Upper lobe of left lung (tissue), 6 donors: ENCODE measurements around the gene ABHD17C. TPM values are rescaled to one million over a fixed set of nuclear protein-coding genes. Genes with fewer than 3 reads are reported as not detected.
A peak's percentile ranks its signal among the peaks of the same experiment; 100 is the strongest.

Experiments used
- ATAC-seq, 2 donors: fragments of 200-7000 bp; cut with Tn5 transposase; one replicate each; pipeline ENCODE4 v1.9.1; 2022; ENCODE audit warnings: mild to moderate bottlenecking in 2 of 2, moderate library complexity in 2 of 2; ENCODE audit not compliant: low FRiP score in 2 of 2
- DNase-seq, 2 donors: peaks; one replicate each; pipeline ENCODE4 v3.0.0-alpha.2; 2019 to 2020
- H3K27ac ChIP-seq, 4 donors: fragments of 200-600 bp; sonication (generic); one replicate each; pipeline ENCODE4 v1.5.1; 2016 to 2019
- H3K27me3 ChIP-seq, 4 donors: fragments of 200-600 bp; sonication (generic); one replicate each; pipeline ENCODE4 v1.5.1; 2017 to 2019
- H3K36me3 ChIP-seq, 4 donors: fragments of 200-600 bp; sonication (generic); one replicate each; pipeline ENCODE4 v1.5.1; 2016 to 2019
- H3K4me1 ChIP-seq, 4 donors: fragments of 200-600 bp; sonication (generic); one replicate each; pipeline ENCODE4 v1.5.1; 2018 to 2019
- H3K4me3 ChIP-seq, 4 donors: fragments of 200-600 bp; sonication (generic); one replicate each; pipeline ENCODE4 v1.5.1; 2017 to 2019; ENCODE audit warnings: mild to moderate bottlenecking in 2 of 4, moderate library complexity in 1 of 4
- H3K9me3 ChIP-seq, 4 donors: fragments of 200-600 bp; sonication (generic); one replicate each; pipeline ENCODE4 v1.5.1; 2018 to 2019
- CTCF ChIP-seq, 6 experiments: fragments of 450-650 bp in 4 of 6; fragments of 200-600 bp in 2 of 6; sonication (generic) in 2 of 6; IDR thresholded peaks; one replicate each; pipeline ENCODE4 v1.5.1; 2016 to 2019; ENCODE audit warnings: antibody characterized with exemption in 6 of 6
- EP300 ChIP-seq, 4 donors: sonication (generic); formaldehyde crosslinking; IDR thresholded peaks; one replicate each; pipeline ENCODE4 v1.5.1; 2017; ENCODE audit warnings: antibody characterized with exemption in 4 of 4, control low read depth in 2 of 4
- POLR2A ChIP-seq, 4 donors: fragments of 450-650 bp; IDR thresholded peaks; one replicate each; pipeline ENCODE4 v1.5.1; 2016 to 2017; ENCODE audit warnings: antibody characterized with exemption in 4 of 4, mild to moderate bottlenecking in 2 of 4
- POLR2AphosphoS5 ChIP-seq, 2 donors: sonication (generic); formaldehyde crosslinking; IDR thresholded peaks; one replicate each; pipeline ENCODE4 v1.5.1; 2017; ENCODE audit warnings: antibody characterized with exemption in 2 of 2
- WGBS, 2 donors: methylation state at CpG; one replicate each; pipeline ENCODE4 v1.1.5; 2017 to 2018; 5-methylcytosine and 5-hydroxymethylcytosine counted together
- total RNA-seq, 6 donors: library from RNA; depleted of rRNA in 4 of 6; stranded (reverse); fragments of >200 nt in 4 of 6; gene quantifications; one replicate each; pipeline versions ENCODE4 v1.1.0 to v1.2.1, GENCODE V29; 2016 to 2021
- donor health status: DM: no; HTN: no; CAD: no; lungs with moderate emphysema.
- donor health status: DM: no; HTN: yes; CAD: no; lungs with severe emphysema.

ABHD17C gene
- total RNA-seq, 6 donors from 2014 or later = 15.7 to 34.2 (median 25.5) TPM

- TF ChIP-seq POLR2A (IDR thresholded peaks at IDR 0.05) (no peak), CTCF (IDR thresholded peaks at IDR 0.05) (no peak), POLR2AphosphoS5 (IDR thresholded peaks at IDR 0.05) (no peak), EP300 (IDR thresholded peaks at IDR 0.05) (no peak)
- no peaks in the 10 kb centered on the region for H3K27me3 ChIP-seq
- no peak overlapping the region for H3K4me3 ChIP-seq
- WGBS, 2 donors = 74 to 83% methylated on average over 8 to 9 of the region's 9 CpGs
- H3K4me1 ChIP-seq = peaks cover 17 to 54% (median 29%) of the 10 kb centered on the region in 4 donors
- DNase-seq (no peak), ATAC-seq (no peak)
- no peaks in the 10 kb centered on the region for H3K36me3 ChIP-seq
- no peaks in the 10 kb centered on the region for H3K9me3 ChIP-seq
- peak overlapping the region in 1 of 4 donors; percentile 58 for H3K27ac ChIP-seq
Observed at GRCh38 chr15:80710635-80711554, 15.8 kb downstream of the ABHD17C start.

- WGBS, 2 donors = 73 to 82% methylated on average over 6 of the region's 6 CpGs
- peaks cover 10 to 53% (median 28%) of the 10 kb centered on the region in 4 donors for H3K4me1 ChIP-seq
Observed at GRCh38 chr15:80711886-80712285, 16.8 kb downstream of the ABHD17C start.

GRCh38 chr15:80712956-80713355 is 17.8 kb downstream of the ABHD17C start:
- TF ChIP-seq CTCF (IDR thresholded peaks at IDR 0.05) (no peak), POLR2AphosphoS5 (IDR thresholded peaks at IDR 0.05) (no peak), POLR2A (IDR thresholded peaks at IDR 0.05) (no peak), EP300 (IDR thresholded peaks at IDR 0.05) (no peak)
- no peak for DNase-seq
- no peak for ATAC-seq
- WGBS, 2 donors = 87 to 88% methylated on average over 4 of the region's 4 CpGs
- no peaks in the 10 kb centered on the region for H3K36me3 ChIP-seq
- H3K4me3 ChIP-seq = no peak overlapping the region
- no peaks in the 10 kb centered on the region for H3K9me3 ChIP-seq
- peaks cover 10 to 45% (median 23%) of the 10 kb centered on the region in 4 donors for H3K4me1 ChIP-seq
- H3K27me3 ChIP-seq = no peaks in the 10 kb centered on the region
- H3K27ac ChIP-seq = no peak overlapping the region

More at GRCh38 chr15:80711886-80712285, 16.8 kb downstream of the ABHD17C start:
- no peaks in the 10 kb centered on the region for H3K36me3 ChIP-seq
- no peak for ATAC-seq
- TF ChIP-seq POLR2AphosphoS5 (IDR thresholded peaks at IDR 0.05) (no peak), POLR2A (IDR thresholded peaks at IDR 0.05) (no peak), EP300 (IDR thresholded peaks at IDR 0.05) (no peak), CTCF (IDR thresholded peaks at IDR 0.05) (no peak)
- peak overlapping the region in 1 of 4 donors; percentile 13 for H3K27ac ChIP-seq
- no peak for DNase-seq
- no peak overlapping the region for H3K4me3 ChIP-seq
- H3K27me3 ChIP-seq = no peaks in the 10 kb centered on the region
- no peaks in the 10 kb centered on the region for H3K9me3 ChIP-seq

GRCh38 chr15:80721476-80721875 is 26.4 kb downstream of the ABHD17C start:
- H3K9me3 ChIP-seq = no peaks in the 10 kb centered on the region
- H3K36me3 ChIP-seq = no peaks in the 10 kb centered on the region
- TF ChIP-seq EP300 (IDR thresholded peaks at IDR 0.05) (peak; percentile 49 to 94 (median 76)), POLR2AphosphoS5 (IDR thresholded peaks at IDR 0.05) (peak; percentile 63 to 74), POLR2A (IDR thresholded peaks at IDR 0.05) (no peak), CTCF (IDR thresholded peaks at IDR 0.05) (no peak)
- no peak overlapping the region for H3K4me3 ChIP-seq
- DNase-seq = no peak
- H3K27me3 ChIP-seq = no peaks in the 10 kb centered on the region
- ATAC-seq = no peak
- 45 to 63% methylated on average over 7 of the region's 7 CpGs for WGBS, 2 donors
- H3K27ac ChIP-seq = peak overlapping the region in 2 of 4 donors; percentile 38 to 71
- peaks cover 8 to 25% (median 14%) of the 10 kb centered on the region in 4 donors for H3K4me1 ChIP-seq
